GM19467 (cell line): ENCODE results near the gene SLC24A1.

Experiments
- ATAC-seq: cut with Tn5 transposase; IDR thresholded peaks from one replicate; pipeline ENCODE4 v1.9.1; 2021; ENCODE audit warnings: mild to moderate bottlenecking, moderate library complexity; ENCODE audit not compliant: unreplicated experiment

Gene SLC24A1

GRCh38 chr15:65651831-65652749 lies 30.4 kb downstream of the SLC24A1 start:
- no peak for ATAC-seq

- no peak for ATAC-seq
These were observed 31.6 kb downstream of the SLC24A1 start for GRCh38 chr15:65653341-65653740.

- ATAC-seq: no peak
These were observed 32.2 kb downstream of the SLC24A1 start for GRCh38 chr15:65653801-65654521.

GRCh38 chr15:65655026-65655425 lies 33.3 kb downstream of the SLC24A1 start:
- ATAC-seq: no peak

- no peak for ATAC-seq
These were observed 33.7 kb downstream of the SLC24A1 start for GRCh38 chr15:65655457-65655856.

GRCh38 chr15:65659502-65660052 lies 37.8 kb downstream of the SLC24A1 start:
- no peak for ATAC-seq

GRCh38 chr15:65660927-65661326 lies 39.2 kb downstream of the SLC24A1 start:
- no peak for ATAC-seq

- no peak for ATAC-seq
These were observed 41.8 kb downstream of the SLC24A1 start for GRCh38 chr15:65663521-65663920.

- ATAC-seq: no peak
These were observed 44.5 kb downstream of the SLC24A1 start for GRCh38 chr15:65666257-65666656.

GRCh38 chr15:65675551-65675950 lies 53.8 kb downstream of the SLC24A1 start:
- no peak for ATAC-seq

- no peak for ATAC-seq
These were observed 54.4 kb downstream of the SLC24A1 start for GRCh38 chr15:65676123-65676522.

- ATAC-seq: no peak
These were observed 58.8 kb downstream of the SLC24A1 start for GRCh38 chr15:65680544-65680943.

GRCh38 chr15:65682404-65682911 lies 60.7 kb downstream of the SLC24A1 start:
- ATAC-seq: no peak

- ATAC-seq: no peak
These were observed 66.7 kb downstream of the SLC24A1 start for GRCh38 chr15:65688462-65688861.

- ATAC-seq: no peak
These were observed 68.4 kb downstream of the SLC24A1 start for GRCh38 chr15:65690173-65690572.

GRCh38 chr15:65690778-65691177 lies 69.0 kb downstream of the SLC24A1 start:
- ATAC-seq: no peak

- ATAC-seq: no peak
These were observed 73.3 kb downstream of the SLC24A1 start for GRCh38 chr15:65695081-65695480.
